Hepatocyte (in vitro differentiated cells): ENCODE results near the gene OR2D3. TPM values are rescaled to one million over a fixed set of nuclear protein-coding genes. Genes with fewer than 3 reads are reported as not detected.

Source experiments
- DNase-seq: peaks from one replicate; pipeline ENCODE4 v3.0.0-alpha.2; 2016; ENCODE audit warnings: low spot score
- H2AFZ ChIP-seq: fragments of 200-600 bp; sonication (generic); 2 replicates; pipeline ENCODE4 v1.6.0; 2016; ENCODE audit warnings: antibody characterized with exemption, mild to moderate bottlenecking
- H3K27ac ChIP-seq: fragments of 200-600 bp; sonication (generic); 2 replicates; pipeline ENCODE4 v1.5.1; 2016; ENCODE audit warnings: mild to moderate bottlenecking
- H3K27me3 ChIP-seq: fragments of 200-600 bp; sonication (generic); 2 replicates; pipeline ENCODE4 v1.6.1; 2016
- H3K36me3 ChIP-seq: fragments of 200-600 bp; sonication (generic); replicated peaks from 2 replicates; pipeline ENCODE4 v1.5.1; 2016; ENCODE audit warnings: low read depth; ENCODE audit not compliant: insufficient read depth
- H3K4me1 ChIP-seq: fragments of 200-600 bp; sonication (generic); 2 replicates; pipeline ENCODE4 v1.5.1; 2016; ENCODE audit warnings: mild to moderate bottlenecking, moderate library complexity; ENCODE audit not compliant: insufficient read depth
- H3K4me2 ChIP-seq: fragments of 200-600 bp; sonication (generic); 2 replicates; pipeline ENCODE4 v1.6.0; 2016
- H3K4me3 ChIP-seq: fragments of 200-600 bp; sonication (generic); 2 replicates; pipeline ENCODE4 v1.5.1; 2016; ENCODE audit warnings: mild to moderate bottlenecking
- H3K79me2 ChIP-seq: fragments of 200-600 bp; sonication (generic); 2 replicates; pipeline ENCODE4 v1.6.0; 2017; ENCODE audit warnings: mild to moderate bottlenecking
- H3K9me2 ChIP-seq: fragments of 200-600 bp; sonication (generic); replicated peaks from 2 replicates; pipeline ENCODE4 v1.6.0; 2017; ENCODE audit warnings: mild to moderate bottlenecking; ENCODE audit not compliant: insufficient read depth
- H3K9me3 ChIP-seq: fragments of 200-600 bp; sonication (generic); 2 replicates; pipeline ENCODE4 v1.5.1; 2016; ENCODE audit warnings: low read depth, mild to moderate bottlenecking
- H4K20me1 ChIP-seq: fragments of 200-600 bp; sonication (generic); 2 replicates; pipeline ENCODE4 v1.6.0; 2016; ENCODE audit warnings: mild to moderate bottlenecking; ENCODE audit not compliant: insufficient read depth, poor library complexity, severe bottlenecking
- EZH2 ChIP-seq: fragments of 200-600 bp; sonication (generic); IDR thresholded peaks from 2 replicates; pipeline ENCODE4 v1.6.1; 2016; ENCODE audit warnings: antibody characterized with exemption, mild to moderate bottlenecking, borderline replicate concordance
- EZH2phosphoT487 ChIP-seq: fragments of 200-600 bp; sonication (generic); IDR thresholded peaks from one replicate; pipeline ENCODE4 v1.6.1; 2018; ENCODE audit warnings: antibody characterized with exemption, mild to moderate bottlenecking, low read depth, moderate library complexity; ENCODE audit not compliant: unreplicated experiment, severe bottlenecking
- WGBS: methylation state at CpG from one replicate; pipeline ENCODE4 v1.1.6; 2016; ENCODE audit warnings: low lambda C conversion rate; ENCODE audit errors: missing lambda C conversion rate; 5-methylcytosine and 5-hydroxymethylcytosine counted together
- polyA plus RNA-seq: library from polyadenylated mRNA; unstranded; fragments of >200 nt; fragmentation: Nextera tagmentation; extraction: Ambion mirVana; gene quantifications from 2 replicates; pipeline ENCODE4 v1.2.1, GENCODE V29; 2016
- total RNA-seq: library from RNA; depleted of rRNA; stranded (reverse); fragments of >200 nt; gene quantifications from 2 replicates; pipeline ENCODE4 v1.2.3, GENCODE V29; 2014
- TF ChIP-seq, protein P1 (sequence below): fragments of 200-600 bp; sonication (generic); IDR thresholded peaks from 2 replicates; pipeline ENCODE4 v1.5.1; 2016; ENCODE audit warnings: antibody characterized with exemption, mild to moderate bottlenecking; ENCODE audit not compliant: poor library complexity

OR2D3 gene
- total and polyA plus RNA-seq, 2 experiments from 2014 or later = not detected

DNA sequence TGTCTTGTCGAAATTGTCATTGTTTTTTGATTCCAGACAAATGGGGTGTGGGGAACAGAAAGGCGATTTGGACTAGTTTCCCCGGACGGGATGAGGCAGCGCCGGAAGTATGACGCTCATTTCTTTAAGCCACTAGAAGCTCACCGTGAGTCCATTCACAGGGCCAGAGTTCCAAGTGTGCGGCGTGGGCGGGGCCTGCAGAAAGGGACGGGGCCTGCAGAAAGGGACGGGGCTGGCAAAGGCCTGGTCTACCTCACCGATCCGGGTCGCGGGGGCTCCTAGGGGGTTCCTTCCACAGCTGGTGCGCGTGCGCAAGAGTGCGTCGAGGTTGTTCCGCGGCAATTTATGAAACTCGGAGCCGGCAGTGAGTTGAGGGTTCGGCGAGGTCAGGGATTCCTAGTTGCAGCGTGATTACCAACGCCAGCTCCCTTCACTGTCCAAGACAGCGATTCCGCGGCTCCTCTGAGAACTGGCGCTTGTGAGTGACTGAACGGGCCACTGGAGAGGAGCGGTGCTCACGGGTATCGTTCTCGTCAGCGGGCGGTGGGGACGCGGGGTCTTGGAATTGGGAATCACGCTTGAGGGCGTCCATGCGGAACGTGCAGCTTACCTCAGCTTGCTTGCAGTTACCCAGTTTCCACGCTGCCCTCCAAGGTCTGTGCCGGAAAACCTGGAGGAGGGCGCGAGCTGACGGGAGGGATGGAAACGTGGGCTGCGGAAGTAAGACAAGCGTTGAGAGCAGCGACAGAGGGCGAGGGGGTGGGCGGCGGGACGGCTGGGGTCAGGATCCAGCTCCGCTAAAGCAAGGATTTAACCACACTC lies 5.6 kb downstream of the OR2D3 start, which contains the start of gene ZNF215:
TSS of gene ZNF215 (plus strand) at position 219 of the 822 bp plus-strand sequence. CDS start 5,847 bp downstream, outside the sequence.
- H3K79me2 ChIP-seq = no peaks in the 10 kb centered on the region
- peak within 1 kb of the TSS; percentile 82 for H3K4me3 ChIP-seq
- peak within 1 kb of the TSS; percentile 92 for H3K4me2 ChIP-seq
- peak within 1 kb of the TSS; percentile 90 for H2AFZ ChIP-seq
- DNase-seq = peak; percentile 92
- WGBS = 1% methylated on average over 53 of the region's 61 CpGs
- TF ChIP-seq EZH2phosphoT487 = no peak
- TF ChIP-seq, protein P1, sequence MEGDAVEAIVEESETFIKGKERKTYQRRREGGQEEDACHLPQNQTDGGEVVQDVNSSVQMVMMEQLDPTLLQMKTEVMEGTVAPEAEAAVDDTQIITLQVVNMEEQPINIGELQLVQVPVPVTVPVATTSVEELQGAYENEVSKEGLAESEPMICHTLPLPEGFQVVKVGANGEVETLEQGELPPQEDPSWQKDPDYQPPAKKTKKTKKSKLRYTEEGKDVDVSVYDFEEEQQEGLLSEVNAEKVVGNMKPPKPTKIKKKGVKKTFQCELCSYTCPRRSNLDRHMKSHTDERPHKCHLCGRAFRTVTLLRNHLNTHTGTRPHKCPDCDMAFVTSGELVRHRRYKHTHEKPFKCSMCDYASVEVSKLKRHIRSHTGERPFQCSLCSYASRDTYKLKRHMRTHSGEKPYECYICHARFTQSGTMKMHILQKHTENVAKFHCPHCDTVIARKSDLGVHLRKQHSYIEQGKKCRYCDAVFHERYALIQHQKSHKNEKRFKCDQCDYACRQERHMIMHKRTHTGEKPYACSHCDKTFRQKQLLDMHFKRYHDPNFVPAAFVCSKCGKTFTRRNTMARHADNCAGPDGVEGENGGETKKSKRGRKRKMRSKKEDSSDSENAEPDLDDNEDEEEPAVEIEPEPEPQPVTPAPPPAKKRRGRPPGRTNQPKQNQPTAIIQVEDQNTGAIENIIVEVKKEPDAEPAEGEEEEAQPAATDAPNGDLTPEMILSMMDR = no peak
- no peak for TF ChIP-seq EZH2
- H3K27me3 ChIP-seq = no peaks in the 10 kb centered on the region
- no peaks in the 10 kb centered on the region for H4K20me1 ChIP-seq
- no peaks in the 10 kb centered on the region for H3K9me3 ChIP-seq
- no peaks in the 10 kb centered on the region for H3K36me3 ChIP-seq
- no peaks in the 10 kb centered on the region for H3K9me2 ChIP-seq
- peaks cover 9% of the 10 kb centered on the region for H3K4me1 ChIP-seq
- peak within 1 kb of the TSS; percentile 78 for H3K27ac ChIP-seq

DNA sequence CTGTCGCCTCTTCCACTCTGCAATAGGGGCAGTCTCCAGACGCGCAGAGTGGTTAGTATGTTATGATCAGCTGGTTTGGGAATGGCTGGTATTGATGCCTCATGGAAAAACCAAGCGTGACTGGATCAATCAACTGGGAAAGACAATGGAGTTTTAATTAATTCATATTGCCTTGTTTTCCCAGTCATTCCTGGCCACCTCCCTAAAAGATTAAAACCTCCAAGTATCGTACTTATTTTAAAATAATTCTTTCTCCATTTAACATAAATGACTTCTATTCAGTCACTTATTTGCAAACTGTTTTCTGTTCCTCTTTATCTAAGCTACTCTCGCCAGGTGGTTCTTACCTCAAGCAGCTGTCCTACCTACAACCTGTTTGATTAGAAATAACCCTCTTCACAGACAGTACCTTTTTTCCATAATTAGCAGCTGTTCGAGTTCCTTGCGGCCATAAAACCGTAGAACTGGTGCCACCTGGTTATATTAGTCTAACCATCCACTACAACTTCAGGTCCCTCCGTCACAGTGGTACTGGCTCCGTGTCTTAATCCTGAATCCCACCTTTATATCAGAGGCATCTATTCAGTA lies 6.3 kb downstream of the OR2D3 start:
- H3K9me2 ChIP-seq = no peaks in the 10 kb centered on the region
- peak overlapping the region; percentile 90 for H2AFZ ChIP-seq
- H4K20me1 ChIP-seq = no peaks in the 10 kb centered on the region
- TF ChIP-seq, protein P1 = no peak
- TF ChIP-seq EZH2 (no peak), EZH2phosphoT487 (no peak)
- H3K9me3 ChIP-seq = no peaks in the 10 kb centered on the region
- H3K27me3 ChIP-seq = no peaks in the 10 kb centered on the region
- H3K4me1 ChIP-seq = peaks cover 9% of the 10 kb centered on the region
- no peaks in the 10 kb centered on the region for H3K79me2 ChIP-seq
- peak overlapping the region; percentile 78 for H3K27ac ChIP-seq
- no peaks in the 10 kb centered on the region for H3K36me3 ChIP-seq
- H3K4me3 ChIP-seq = peak overlapping the region; percentile 82
- H3K4me2 ChIP-seq = peak overlapping the region; percentile 92
- no peak for DNase-seq
- WGBS = 8% methylated on average over 10 of the region's 11 CpGs

DNA sequence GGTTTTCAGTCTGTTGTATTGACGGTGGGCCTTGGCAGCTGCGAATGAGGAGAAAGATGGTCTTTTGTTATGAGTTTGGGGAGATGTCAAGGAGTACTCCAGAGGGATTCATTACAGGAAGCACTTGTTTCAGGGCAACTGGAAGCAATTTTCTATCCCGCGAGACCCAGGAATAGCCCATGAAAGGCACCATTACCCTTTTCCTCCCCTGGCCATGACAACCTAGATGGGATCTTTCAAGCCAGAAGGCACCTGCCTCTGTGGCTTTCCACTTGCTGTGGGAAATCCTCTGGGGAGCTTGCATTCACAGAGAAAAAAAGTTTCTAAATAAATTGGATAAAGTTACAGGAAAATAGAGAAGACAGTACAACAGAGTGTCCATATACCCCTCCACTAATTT lies 8.1 kb downstream of the OR2D3 start:
- no peaks in the 10 kb centered on the region for H3K9me2 ChIP-seq
- 69% methylated on average over 4 of the region's 4 CpGs for WGBS

More for the DNA sequence above, 8.1 kb downstream of the OR2D3 start:
- Histone ChIP-seq H4K20me1 (no peaks in the 10 kb centered on the region), H3K4me3 (no peak overlapping the region), H3K36me3 (no peaks in the 10 kb centered on the region), H3K79me2 (no peaks in the 10 kb centered on the region), H3K4me2 (no peak overlapping the region), H3K4me1 (peaks cover 9% of the 10 kb centered on the region), H3K9me3 (no peaks in the 10 kb centered on the region), H3K27ac (no peak overlapping the region), H2AFZ (no peak overlapping the region), H3K27me3 (no peaks in the 10 kb centered on the region)
- TF ChIP-seq, protein P1 = no peak
- no peak for TF ChIP-seq EZH2phosphoT487
- TF ChIP-seq EZH2 = no peak
- DNase-seq = no peak
